Renal cortex interstitium (tissue), 11 donors: Measurements from ENCODE around the gene ECM1. TPM values are rescaled to one million over a fixed set of nuclear protein-coding genes. Genes with fewer than 3 reads are reported as not detected.

Experiments
- DNase-seq, 11 donors: peaks; one replicate each; pipeline ENCODE4 v3.0.0-alpha.2; 2013; ENCODE audit warnings: low read depth in 9 of 11, low spot score in 4 of 11; ENCODE audit errors: extremely low read depth in 1 of 11
- polyA plus RNA-seq, 3 donors: library from polyadenylated mRNA; unstranded; fragments of 120-200 nt; gene quantifications; one replicate each; pipeline ENCODE4 v1.2.1, GENCODE V29; 2013; ENCODE audit not compliant: insufficient read length in 3 of 3

Gene ECM1
- polyA plus RNA-seq, 3 donors: 10.2 to 14.4 (median 13.1) TPM

GRCh38 chr1:150498342-150498741 is 9.6 kb upstream of the ECM1 start:
- DNase-seq: no peak

- no peak for DNase-seq
Measured at GRCh38 chr1:150505431-150505830, 2.5 kb upstream of the ECM1 start.

GRCh38 chr1:150508982-150509381 is 1.1 kb downstream of the ECM1 start:
- DNase-seq: no peak

- no peak for DNase-seq
Measured at GRCh38 chr1:150511551-150511950, 3.6 kb downstream of the ECM1 start.

GRCh38 chr1:150511985-150512660 is 4.2 kb downstream of the ECM1 start:
- DNase-seq: no peak

GRCh38 chr1:150512846-150513245 is 4.9 kb downstream of the ECM1 start:
- no peak for DNase-seq

GRCh38 chr1:150513351-150513791 is 5.5 kb downstream of the ECM1 start:
- DNase-seq: no peak

GRCh38 chr1:150514260-150514659 is 6.4 kb downstream of the ECM1 start:
- DNase-seq: no peak

- no peak for DNase-seq
Measured at GRCh38 chr1:150514913-150515327, 7.0 kb downstream of the ECM1 start.

GRCh38 chr1:150515328-150516049 is 7.6 kb downstream of the ECM1 start, which contains the start of gene FALEC:
TSS of gene FALEC (plus strand) at chr1:150515752.
- peak; percentile 85 to 94 (median 92) for DNase-seq

- no peak for DNase-seq
Measured at GRCh38 chr1:150516050-150516591, 8.2 kb downstream of the ECM1 start.

GRCh38 chr1:150516616-150517015 is 8.7 kb downstream of the ECM1 start:
- DNase-seq: no peak

GRCh38 chr1:150521196-150521968 is 13.5 kb downstream of the ECM1 start:
- no peak for DNase-seq

- no peak for DNase-seq
Measured at GRCh38 chr1:150525348-150525747, 17.4 kb downstream of the ECM1 start.

GRCh38 chr1:150528196-150528595 is 20.3 kb downstream of the ECM1 start:
- no peak for DNase-seq

GRCh38 chr1:150529017-150529416 is 21.1 kb downstream of the ECM1 start:
- no peak for DNase-seq

GRCh38 chr1:150530491-150531159 is 22.7 kb downstream of the ECM1 start:
- DNase-seq: no peak

- DNase-seq: no peak
Measured at GRCh38 chr1:150532860-150533259, 25.0 kb downstream of the ECM1 start.

- DNase-seq: no peak
Measured at GRCh38 chr1:150534002-150534401, 26.1 kb downstream of the ECM1 start.
